Endometrial microvascular endothelial cells (primary cell): ENCODE measurements around the gene AFF3. TPM values are rescaled to one million over a fixed set of nuclear protein-coding genes. Genes with fewer than 3 reads are reported as not detected.

Source experiments
- in situ Hi-C: cut with HindIII; loops from 2 replicates; pipeline ENCODE4 v1.10.0; 2017; ENCODE audit warnings: low sequenced_read_pairs, low pct_unique_long_range_greater_than_20kb; ENCODE audit errors: inconsistent ontology term
- total RNA-seq: library from RNA; depleted of rRNA; stranded (reverse); fragments of >200 nt; gene quantifications from one replicate; pipeline ENCODE4 v1.2.3, GENCODE V29; 2015; ENCODE audit errors: inconsistent ontology term

AFF3 gene
- total RNA-seq, 1 donor from 2014 or later, result 19.5 TPM

DNA sequence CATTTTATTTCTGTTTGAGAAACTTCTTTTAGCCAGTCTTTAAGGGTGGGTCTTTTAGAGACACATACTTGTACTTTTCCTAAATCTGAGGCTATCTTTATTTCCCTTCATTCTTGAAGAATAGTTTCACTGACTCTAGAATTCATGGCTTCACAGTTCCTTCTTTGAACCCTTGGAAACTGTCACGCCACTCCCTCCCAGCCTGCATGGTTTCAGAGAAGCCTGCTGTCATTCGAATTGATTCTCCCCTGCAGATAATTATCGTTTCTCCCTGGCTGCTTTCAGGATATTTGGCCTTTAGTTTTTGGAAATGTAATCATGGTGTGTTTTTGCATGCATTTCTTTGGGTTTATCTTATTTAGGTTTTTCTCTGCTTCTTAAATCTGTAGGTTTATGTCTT is 580.6 kb downstream of the AFF3 start:
- in situ Hi-C loops, result no loop called here

GRCh38 chr2:99559075-99559662 is 583.2 kb downstream of the AFF3 start:
- in situ Hi-C loops, result no loop called here

DNA sequence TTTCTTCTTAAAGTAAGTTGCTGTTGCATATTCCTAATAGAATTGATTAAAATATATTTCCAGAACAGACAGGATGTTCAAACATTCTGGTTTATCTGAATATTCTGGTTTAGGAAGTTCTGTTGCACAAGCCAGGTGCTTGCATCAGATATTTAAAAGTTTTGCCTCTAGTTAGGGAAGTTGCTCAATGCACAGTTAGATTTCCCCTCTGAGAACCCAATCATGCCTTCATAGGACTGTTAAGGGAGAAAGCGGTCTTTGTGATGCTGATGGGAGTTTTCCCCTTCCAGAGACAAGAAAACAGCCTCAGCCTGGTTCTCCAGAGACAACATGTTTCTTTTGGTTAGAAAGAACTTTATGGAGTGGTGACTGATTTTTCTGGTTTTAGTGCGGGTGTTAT is 587.0 kb downstream of the AFF3 start:
- in situ Hi-C loops, result no loop called here

DNA sequence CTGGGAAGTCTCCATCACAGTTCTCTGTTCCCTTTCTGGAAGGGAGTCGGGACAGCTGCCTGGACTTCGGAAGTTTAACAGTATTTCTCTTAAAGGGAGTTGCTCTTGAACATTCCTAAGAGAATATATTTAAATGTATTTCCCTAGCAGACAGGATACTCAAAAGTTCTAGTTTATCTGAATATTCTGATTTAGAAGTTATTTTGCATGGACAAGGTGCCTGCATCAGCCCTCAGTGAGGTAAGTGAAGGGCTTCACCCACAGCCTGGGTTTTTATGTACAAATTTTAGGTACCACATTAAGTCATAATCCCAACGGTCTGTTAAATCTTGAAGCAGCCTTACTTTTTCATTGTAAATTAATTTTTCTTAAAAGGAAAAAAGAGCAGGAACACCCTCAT is 587.5 kb downstream of the AFF3 start:
- in situ Hi-C loops, result no loop called here

DNA sequence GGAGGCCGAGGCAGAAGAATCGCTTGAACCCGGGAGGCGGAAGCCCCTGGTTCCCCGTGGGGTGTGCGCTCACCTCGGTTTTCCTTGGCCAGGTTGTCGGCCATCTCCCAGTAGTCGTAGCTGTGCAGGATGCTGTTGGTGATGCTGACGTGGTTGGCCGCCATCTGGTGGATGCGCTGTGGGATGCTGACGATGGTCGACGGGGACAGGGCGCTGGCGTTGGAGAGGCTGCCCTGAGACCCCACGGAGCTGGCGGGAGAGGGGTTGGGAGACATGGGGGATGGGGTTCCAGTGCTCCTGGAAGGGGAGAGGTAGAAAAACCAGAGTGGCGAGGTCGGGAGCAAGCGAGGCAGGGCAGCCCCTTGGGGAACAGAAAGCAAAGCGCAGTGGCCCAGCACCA is 588.2 kb downstream of the AFF3 start:
- in situ Hi-C loops, result no loop called here

GRCh38 chr2:99552529-99552928 is 589.9 kb downstream of the AFF3 start:
- in situ Hi-C loops, result no loop called here

- in situ Hi-C loops, result no loop called here
Measured at GRCh38 chr2:99550368-99550767, 592.0 kb downstream of the AFF3 start.

GRCh38 chr2:99545604-99546003 is 596.8 kb downstream of the AFF3 start:
- in situ Hi-C loops, result no loop called here

DNA sequence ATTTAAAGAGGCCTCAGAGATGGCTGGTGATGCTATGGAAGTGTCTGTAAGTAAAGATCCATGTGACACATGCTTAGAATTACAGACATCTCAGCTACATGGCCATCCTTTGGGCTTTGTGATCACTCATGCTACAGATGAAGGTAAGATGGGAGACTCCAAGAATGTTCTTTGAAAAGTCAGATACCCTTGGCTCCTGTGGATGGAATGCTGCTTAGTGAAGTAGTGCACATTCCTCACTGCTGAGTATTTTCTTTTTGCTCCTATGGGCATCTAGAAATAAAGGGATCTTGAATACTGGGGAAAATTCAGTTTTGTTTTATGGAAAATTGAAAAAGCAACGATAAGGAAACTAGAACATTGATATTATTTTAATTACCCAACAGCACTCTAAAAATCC is 597.3 kb downstream of the AFF3 start:
- in situ Hi-C loops, result no loop called here

DNA sequence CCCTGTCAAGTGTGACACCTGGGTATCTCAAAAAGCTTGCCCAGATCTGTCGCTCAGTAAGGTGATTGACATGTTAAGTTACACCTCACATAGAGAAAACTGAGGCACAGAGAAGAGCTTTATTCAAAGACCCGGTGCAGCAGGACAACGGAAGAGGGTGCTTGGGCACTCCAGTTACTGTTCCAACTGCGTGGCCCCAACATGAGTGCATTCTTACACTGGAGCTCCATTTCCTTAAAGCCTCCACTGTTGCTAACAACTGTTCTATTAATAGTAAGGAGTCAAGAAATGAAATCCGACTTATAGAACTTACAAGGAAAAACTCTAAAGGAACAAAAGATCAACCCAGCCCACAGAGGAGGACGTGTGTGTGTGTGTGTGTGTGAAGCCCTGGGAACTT is 597.8 kb downstream of the AFF3 start:
- in situ Hi-C loops, result no loop called here

DNA sequence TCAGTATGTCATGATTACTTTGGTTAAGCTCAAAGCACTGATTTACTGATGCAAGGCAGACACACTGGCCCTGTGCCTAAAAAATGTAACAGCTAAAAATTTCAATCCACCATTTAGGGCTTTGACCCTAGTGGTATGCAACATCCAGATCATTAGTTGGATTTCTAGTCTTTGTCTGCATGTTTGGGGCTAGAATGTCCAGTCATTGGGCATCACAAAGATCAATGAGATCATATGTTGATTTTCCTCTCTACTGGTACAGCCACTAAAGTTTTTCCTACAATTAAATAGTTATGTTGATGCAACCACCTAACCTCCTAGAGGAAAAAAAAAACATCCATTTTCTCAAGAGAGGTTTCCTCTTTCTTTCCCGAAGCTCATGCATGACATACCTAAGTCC is 599.1 kb downstream of the AFF3 start:
- in situ Hi-C loops, result no loop called here

GRCh38 chr2:99537910-99538485 is 604.4 kb downstream of the AFF3 start:
- in situ Hi-C loops, result no loop called here

DNA sequence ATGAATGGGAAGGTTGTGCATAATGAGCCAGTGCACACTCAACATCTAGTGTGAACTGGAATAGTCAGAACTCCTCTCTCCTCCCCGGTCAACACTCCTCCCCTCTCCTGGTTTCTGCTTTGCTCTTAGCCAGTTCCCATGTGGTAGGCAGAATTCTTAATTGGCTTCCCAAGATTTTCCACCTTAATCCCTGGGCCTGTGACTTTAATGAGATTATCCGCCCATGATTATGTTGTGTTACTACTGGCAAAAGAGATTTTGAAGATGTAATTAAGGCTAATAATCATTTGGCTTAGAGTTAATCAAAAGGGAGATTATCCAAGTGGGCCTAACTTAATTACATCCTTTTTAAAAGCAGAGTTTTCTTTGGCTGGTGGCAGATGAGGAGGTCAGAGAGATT is 618.3 kb downstream of the AFF3 start:
- in situ Hi-C loops, result no loop called here

GRCh38 chr2:99522157-99522556 is 620.2 kb downstream of the AFF3 start:
- in situ Hi-C loops, result no loop called here

GRCh38 chr2:99520813-99521212 is 621.6 kb downstream of the AFF3 start:
- in situ Hi-C loops, result no loop called here

DNA sequence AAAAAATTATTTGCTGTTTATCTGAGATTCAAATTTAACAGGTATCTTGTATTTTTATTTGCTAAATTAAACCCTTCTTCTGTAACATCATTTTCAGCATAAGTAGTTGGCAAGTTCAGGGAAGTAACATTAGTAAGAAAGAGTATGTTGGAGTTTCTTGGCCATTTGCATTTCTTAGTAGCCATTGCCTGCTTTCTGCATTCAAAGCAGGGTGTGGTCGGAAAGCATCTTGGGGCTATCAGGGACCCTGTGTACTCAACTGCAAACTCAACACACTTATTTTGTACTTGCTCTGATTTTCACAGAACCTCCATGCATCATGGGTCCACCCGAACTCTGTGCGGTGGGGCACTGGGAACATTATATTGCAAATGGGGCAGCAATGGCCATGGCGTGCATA is 622.2 kb downstream of the AFF3 start:
- in situ Hi-C loops, result no loop called here

GRCh38 chr2:99514357-99514756 is 628.0 kb downstream of the AFF3 start:
- in situ Hi-C loops, result no loop called here

DNA sequence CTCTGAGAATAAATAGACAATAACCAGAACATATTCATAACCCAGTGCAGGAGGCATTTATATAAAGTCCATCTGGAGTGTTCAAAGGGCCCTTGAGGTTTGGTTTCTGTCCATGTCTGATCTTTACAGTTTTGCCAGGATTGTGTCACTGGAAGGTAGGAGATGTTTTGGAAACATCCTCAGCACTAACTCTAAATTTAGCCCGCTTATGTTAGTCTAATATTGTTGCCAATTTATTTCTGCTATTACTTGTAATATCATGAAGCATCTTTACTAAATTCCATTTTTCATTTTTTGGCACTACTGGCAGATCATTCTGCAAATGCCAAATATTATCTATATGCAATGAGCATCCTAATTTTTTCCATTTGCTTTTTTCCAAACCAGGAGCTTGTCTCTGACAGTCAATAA is 630.2 kb downstream of the AFF3 start:
- in situ Hi-C loops, result no loop called here

GRCh38 chr2:99509387-99509786 is 633.0 kb downstream of the AFF3 start:
- in situ Hi-C loops, result no loop called here

- in situ Hi-C loops, result no loop called here
Measured at GRCh38 chr2:99507937-99508818, 634.2 kb downstream of the AFF3 start.
